Measurements from ENCODE around the gene RSAD2.

Gene RSAD2

DNA sequence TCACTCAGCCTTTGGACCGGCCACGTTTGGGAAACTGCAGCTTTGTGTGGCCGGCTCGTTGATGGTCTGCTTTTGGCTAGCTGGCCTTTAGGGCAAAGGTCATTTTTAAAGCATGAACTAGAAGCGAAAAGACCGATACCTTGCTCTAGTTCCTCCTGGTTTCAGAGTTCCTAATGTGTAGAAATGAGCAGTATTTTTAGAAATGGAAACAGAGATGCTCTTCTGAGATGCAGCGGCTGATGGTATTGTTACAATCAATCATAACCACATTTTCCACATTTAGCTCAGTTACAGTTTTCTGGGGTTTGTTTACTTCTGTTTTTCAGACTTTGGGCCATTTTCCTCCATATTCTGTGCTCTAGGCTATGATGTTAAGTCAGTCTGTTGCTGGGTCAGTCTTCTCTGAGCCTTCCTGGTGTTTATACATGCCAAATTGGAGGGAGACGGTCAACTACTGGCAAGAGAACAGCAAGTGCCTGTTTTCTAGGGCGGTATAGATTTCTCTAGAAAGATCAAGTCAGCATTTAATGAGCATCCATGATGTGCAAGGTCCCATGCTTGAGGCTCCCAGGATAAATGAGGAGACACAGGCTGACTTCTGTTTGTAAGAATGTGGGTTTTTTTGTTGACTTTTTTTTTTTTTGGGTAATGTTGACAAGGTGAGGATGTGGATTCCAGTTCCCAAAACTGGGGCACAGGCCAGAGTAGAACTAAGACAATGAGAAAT lies 67.7 kb downstream of the RSAD2 start:
- no peak overlapping the region for H3K4me3 Mint-ChIP-seq
- peaks cover 26% of the 10 kb centered on the region for H3K4me1 Mint-ChIP-seq
- TF ChIP-seq, protein P1, sequence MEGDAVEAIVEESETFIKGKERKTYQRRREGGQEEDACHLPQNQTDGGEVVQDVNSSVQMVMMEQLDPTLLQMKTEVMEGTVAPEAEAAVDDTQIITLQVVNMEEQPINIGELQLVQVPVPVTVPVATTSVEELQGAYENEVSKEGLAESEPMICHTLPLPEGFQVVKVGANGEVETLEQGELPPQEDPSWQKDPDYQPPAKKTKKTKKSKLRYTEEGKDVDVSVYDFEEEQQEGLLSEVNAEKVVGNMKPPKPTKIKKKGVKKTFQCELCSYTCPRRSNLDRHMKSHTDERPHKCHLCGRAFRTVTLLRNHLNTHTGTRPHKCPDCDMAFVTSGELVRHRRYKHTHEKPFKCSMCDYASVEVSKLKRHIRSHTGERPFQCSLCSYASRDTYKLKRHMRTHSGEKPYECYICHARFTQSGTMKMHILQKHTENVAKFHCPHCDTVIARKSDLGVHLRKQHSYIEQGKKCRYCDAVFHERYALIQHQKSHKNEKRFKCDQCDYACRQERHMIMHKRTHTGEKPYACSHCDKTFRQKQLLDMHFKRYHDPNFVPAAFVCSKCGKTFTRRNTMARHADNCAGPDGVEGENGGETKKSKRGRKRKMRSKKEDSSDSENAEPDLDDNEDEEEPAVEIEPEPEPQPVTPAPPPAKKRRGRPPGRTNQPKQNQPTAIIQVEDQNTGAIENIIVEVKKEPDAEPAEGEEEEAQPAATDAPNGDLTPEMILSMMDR (IDR thresholded peaks at IDR 0.05), result no peak

DNA sequence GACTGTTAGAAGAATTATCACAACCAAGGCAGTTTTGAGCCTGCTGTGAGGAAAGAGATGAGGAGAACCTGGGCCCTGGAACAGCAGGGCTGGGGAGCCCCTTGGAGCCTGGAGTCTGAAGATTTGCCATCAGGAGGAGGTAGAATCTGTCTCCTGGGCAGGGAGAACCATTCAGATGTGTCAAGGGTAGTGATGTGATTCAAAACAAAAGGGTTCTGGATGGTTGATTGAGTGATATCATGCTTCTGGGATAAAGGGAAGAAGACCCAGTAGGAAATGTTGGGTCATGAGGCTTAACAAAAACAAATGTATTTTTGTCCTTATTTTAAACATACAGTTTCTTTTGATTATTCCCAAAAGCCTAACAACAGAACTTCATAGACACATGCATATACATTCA lies 68.2 kb downstream of the RSAD2 start:
- H3K27ac Mint-ChIP-seq, result no peak overlapping the region
- no peaks in the 10 kb centered on the region for H3K27me3 Mint-ChIP-seq (ENCODE audit: low read depth, poor library complexity)
- peaks cover 20% of the 10 kb centered on the region for H3K4me1 Mint-ChIP-seq
- peaks cover 62% of the 10 kb centered on the region for H3K36me3 Mint-ChIP-seq (ENCODE audit: low read depth)
- TF ChIP-seq, protein P1 (IDR thresholded peaks at IDR 0.05), result no peak
- no peak overlapping the region for H3K4me3 Mint-ChIP-seq
- DNase-seq, result no peak
- H3K9me3 Mint-ChIP-seq, result no peaks in the 10 kb centered on the region

More for the DNA sequence above, 67.7 kb downstream of the RSAD2 start:
- Mint-ChIP-seq H3K27ac (no peak overlapping the region), H3K9me3 (no peaks in the 10 kb centered on the region), H3K27me3 (ENCODE audit: low read depth, poor library complexity) (no peaks in the 10 kb centered on the region), H3K36me3 (ENCODE audit: low read depth) (peaks cover 64% of the 10 kb centered on the region)
- DNase-seq, result no peak

DNA sequence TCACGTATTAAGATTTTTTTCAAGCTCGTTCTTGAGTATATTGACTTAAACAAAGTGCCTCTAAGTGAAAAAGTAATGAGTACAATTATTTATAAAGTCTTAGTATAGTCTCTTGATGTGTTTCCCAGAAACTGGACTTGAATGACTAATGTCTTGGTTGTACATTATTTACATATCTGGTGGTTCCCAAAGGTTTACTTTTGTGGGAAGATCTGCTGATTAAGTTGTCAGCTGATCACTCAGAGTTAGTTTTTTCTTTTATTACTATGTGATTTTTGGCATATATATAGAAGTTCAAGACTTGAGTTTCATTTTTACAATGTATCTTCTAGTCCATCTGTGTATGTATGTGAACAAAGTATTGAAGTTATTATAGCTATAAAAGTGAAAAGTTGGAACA lies 69.1 kb downstream of the RSAD2 start:
- H3K36me3 Mint-ChIP-seq (ENCODE audit: low read depth), result peaks cover 53% of the 10 kb centered on the region
- TF ChIP-seq, protein P1 (IDR thresholded peaks at IDR 0.05), result no peak
- H3K4me1 Mint-ChIP-seq, result peaks cover 14% of the 10 kb centered on the region
- no peaks in the 10 kb centered on the region for H3K27me3 Mint-ChIP-seq (ENCODE audit: low read depth, poor library complexity)
- no peaks in the 10 kb centered on the region for H3K9me3 Mint-ChIP-seq
- no peak overlapping the region for H3K4me3 Mint-ChIP-seq
- H3K27ac Mint-ChIP-seq, result no peak overlapping the region
- DNase-seq, result no peak

Data from nephron progenitor cell (in vitro differentiated cells).